Measurements from ENCODE around the gene TEX2. TPM values are rescaled to one million over a fixed set of nuclear protein-coding genes. Genes with fewer than 3 reads are reported as not detected.

TEX2 gene
- total and polyA plus RNA-seq, 2 donors (not counting 1 experiment from before 2014, with no cell fraction given), result 4.0 to 7.6 TPM

DNA sequence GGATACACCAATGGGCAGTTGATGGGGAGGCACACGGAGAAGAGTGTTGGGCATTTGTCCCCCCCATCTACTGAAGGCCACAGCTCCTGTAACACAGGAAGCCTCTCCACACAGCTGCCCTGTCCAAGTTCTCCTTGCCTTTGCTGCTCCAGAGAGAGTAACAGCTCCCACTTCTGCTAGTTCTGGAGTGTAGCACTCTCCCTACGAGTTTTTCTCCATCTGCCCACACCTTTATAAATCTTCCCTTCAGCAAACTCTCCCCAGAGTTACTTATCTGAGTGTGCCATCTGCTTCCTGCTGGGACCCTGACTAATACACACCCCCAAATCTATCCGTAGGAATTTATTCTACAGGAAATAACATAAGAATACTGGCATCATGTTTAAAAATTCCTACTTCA lies 90.5 kb downstream of the TEX2 start:
- H3K79me2 ChIP-seq (ENCODE audit: control insufficient read depth, insufficient read depth, low read length), result no peaks in the 10 kb centered on the region
- H3K9ac ChIP-seq (ENCODE audit: low read length), result no peak overlapping the region
- no peaks in the 10 kb centered on the region for H3K9me3 ChIP-seq (ENCODE audit: control extremely low read depth in 1 of 3, control insufficient read depth in 2 of 3, insufficient read depth in 1 of 3, low read length in 2 of 3)
- DNase-seq, result no peak
- ATAC-seq (ENCODE audit: low read depth), result no peak
- H3K4me1 ChIP-seq (ENCODE audit: control insufficient read depth in 2 of 2, insufficient read depth in 2 of 2, low read length in 2 of 2), result no peaks in the 10 kb centered on the region
- no peak overlapping the region for H2AFZ ChIP-seq (ENCODE audit: insufficient read depth, low read depth, low read length, poor library complexity, severe bottlenecking)
- H3K4me2 ChIP-seq (replicated peaks; ENCODE audit: low read depth, low read length, poor library complexity, severe bottlenecking), result no peak overlapping the region
- no peaks in the 10 kb centered on the region for H3K27me3 ChIP-seq (replicated peaks in 1 of 4; ENCODE audit: control extremely low read depth in 1 of 4, control insufficient read depth in 3 of 4, insufficient read depth in 4 of 4, low read length in 3 of 4)
- 54% methylated on average over 2 of the region's 3 CpGs for whole genome bisulfite sequencing (ENCODE audit: insufficient coverage)
- Mint-ChIP-seq H3K4me1 (no peaks in the 10 kb centered on the region), H3K27me3 (no peaks in the 10 kb centered on the region), H3K27ac (no peak overlapping the region), H3K9me3 (ENCODE audit: insufficient read depth) (no peaks in the 10 kb centered on the region), H3K4me3 (no peak overlapping the region)
- intact Hi-C loops (cut with micrococcal nuclease), result no loop called here
- H3K4me3 ChIP-seq (ENCODE audit: control extremely low read depth in 1 of 5, extremely low read depth in 1 of 5, insufficient read depth in 1 of 5, low read depth in 2 of 5, low read length in 4 of 5), result no peak overlapping the region
- POLR2A ChIA-PET, result no interaction called here
- no peak for TF ChIP-seq EZH2 (IDR thresholded peaks at IDR 0.05; ENCODE audit: borderline replicate concordance, insufficient read depth, low read depth, low read length, poor library complexity, severe bottlenecking)
- TF ChIP-seq, protein P1, sequence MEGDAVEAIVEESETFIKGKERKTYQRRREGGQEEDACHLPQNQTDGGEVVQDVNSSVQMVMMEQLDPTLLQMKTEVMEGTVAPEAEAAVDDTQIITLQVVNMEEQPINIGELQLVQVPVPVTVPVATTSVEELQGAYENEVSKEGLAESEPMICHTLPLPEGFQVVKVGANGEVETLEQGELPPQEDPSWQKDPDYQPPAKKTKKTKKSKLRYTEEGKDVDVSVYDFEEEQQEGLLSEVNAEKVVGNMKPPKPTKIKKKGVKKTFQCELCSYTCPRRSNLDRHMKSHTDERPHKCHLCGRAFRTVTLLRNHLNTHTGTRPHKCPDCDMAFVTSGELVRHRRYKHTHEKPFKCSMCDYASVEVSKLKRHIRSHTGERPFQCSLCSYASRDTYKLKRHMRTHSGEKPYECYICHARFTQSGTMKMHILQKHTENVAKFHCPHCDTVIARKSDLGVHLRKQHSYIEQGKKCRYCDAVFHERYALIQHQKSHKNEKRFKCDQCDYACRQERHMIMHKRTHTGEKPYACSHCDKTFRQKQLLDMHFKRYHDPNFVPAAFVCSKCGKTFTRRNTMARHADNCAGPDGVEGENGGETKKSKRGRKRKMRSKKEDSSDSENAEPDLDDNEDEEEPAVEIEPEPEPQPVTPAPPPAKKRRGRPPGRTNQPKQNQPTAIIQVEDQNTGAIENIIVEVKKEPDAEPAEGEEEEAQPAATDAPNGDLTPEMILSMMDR (IDR thresholded peaks at IDR 0.05), result no peak
- CTCF ChIA-PET, result interaction anchor here (1.1 kb wide), 1 partner anchor 23 kb away, joined by 3 read pairs; no protein-coding TSS in a partner anchor
- H4K20me1 ChIP-seq (ENCODE audit: control insufficient read depth, insufficient read depth, low read length, poor library complexity, severe bottlenecking), result no peaks in the 10 kb centered on the region
- no peak overlapping the region for H3K27ac ChIP-seq (ENCODE audit: low read length in 2 of 2)
- peaks cover 0 to 17% of the 10 kb centered on the region in 2 experiments for H3K36me3 ChIP-seq (replicated peaks in 1 of 2; ENCODE audit: control extremely low read depth in 1 of 2, control insufficient read depth in 1 of 2, extremely low read depth in 1 of 2, insufficient read depth in 2 of 2, low read length in 1 of 2)

DNA sequence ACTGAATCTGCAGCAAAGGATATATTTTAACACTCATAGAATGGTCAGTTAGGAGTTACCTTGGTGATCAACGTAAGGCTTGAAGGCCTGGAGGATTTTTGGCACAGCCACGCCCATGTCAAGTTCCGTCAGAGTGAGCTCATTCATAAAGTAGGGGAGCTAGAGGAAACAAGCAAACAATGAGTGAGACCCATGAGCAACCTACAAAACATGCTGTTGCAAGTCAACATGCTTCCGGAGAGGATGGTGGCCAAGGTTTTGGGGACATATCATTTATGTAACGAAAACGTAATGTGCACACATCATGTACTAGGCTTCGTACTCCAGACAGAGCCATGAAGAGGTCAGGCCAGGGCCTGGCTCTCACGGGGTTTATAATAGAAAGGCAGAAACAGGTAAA lies 92.0 kb downstream of the TEX2 start:
- Mint-ChIP-seq H3K27me3 (no peaks in the 10 kb centered on the region), H3K4me1 (no peaks in the 10 kb centered on the region), H3K4me3 (no peak overlapping the region), H3K27ac (no peak overlapping the region), H3K9me3 (ENCODE audit: insufficient read depth) (no peaks in the 10 kb centered on the region)
- ChIA-PET POLR2A (no interaction called here), CTCF (no interaction called here)
- H3K4me1 ChIP-seq (ENCODE audit: control insufficient read depth in 2 of 2, insufficient read depth in 2 of 2, low read length in 2 of 2), result no peaks in the 10 kb centered on the region
- no peak overlapping the region for H3K27ac ChIP-seq (ENCODE audit: low read length in 2 of 2)
- ATAC-seq (ENCODE audit: low read depth) (no peak), DNase-seq (no peak)
- H3K4me3 ChIP-seq (ENCODE audit: control extremely low read depth in 1 of 5, extremely low read depth in 1 of 5, insufficient read depth in 1 of 5, low read depth in 2 of 5, low read length in 4 of 5), result no peak overlapping the region
- 100% methylated on average over 6 of the region's 8 CpGs for WGBS (ENCODE audit: insufficient coverage)
- H3K36me3 ChIP-seq (replicated peaks in 1 of 2; ENCODE audit: control extremely low read depth in 1 of 2, control insufficient read depth in 1 of 2, extremely low read depth in 1 of 2, insufficient read depth in 2 of 2, low read length in 1 of 2), result peaks cover 0 to 11% of the 10 kb centered on the region in 2 experiments
- no peaks in the 10 kb centered on the region for H3K9me3 ChIP-seq (ENCODE audit: control extremely low read depth in 1 of 3, control insufficient read depth in 2 of 3, insufficient read depth in 1 of 3, low read length in 2 of 3)
- H3K79me2 ChIP-seq (ENCODE audit: control insufficient read depth, insufficient read depth, low read length), result no peaks in the 10 kb centered on the region
- H2AFZ ChIP-seq (ENCODE audit: insufficient read depth, low read depth, low read length, poor library complexity, severe bottlenecking), result no peak overlapping the region
- no peaks in the 10 kb centered on the region for H4K20me1 ChIP-seq (ENCODE audit: control insufficient read depth, insufficient read depth, low read length, poor library complexity, severe bottlenecking)
- no peak overlapping the region for H3K4me2 ChIP-seq (replicated peaks; ENCODE audit: low read depth, low read length, poor library complexity, severe bottlenecking)
- TF ChIP-seq, protein P1 (IDR thresholded peaks at IDR 0.05), result no peak
- no peak for TF ChIP-seq EZH2 (IDR thresholded peaks at IDR 0.05; ENCODE audit: borderline replicate concordance, insufficient read depth, low read depth, low read length, poor library complexity, severe bottlenecking)
- H3K27me3 ChIP-seq (replicated peaks in 1 of 4; ENCODE audit: control extremely low read depth in 1 of 4, control insufficient read depth in 3 of 4, insufficient read depth in 4 of 4, low read length in 3 of 4), result no peaks in the 10 kb centered on the region
- no peak overlapping the region for H3K9ac ChIP-seq (ENCODE audit: low read length)
- intact Hi-C loops (cut with micrococcal nuclease), result no loop called here
